IMR-90 (cell line): ENCODE results near the gene MED4. TPM values are rescaled to one million over a fixed set of nuclear protein-coding genes. Genes with fewer than 3 reads are reported as not detected.

Experiments
- ATAC-seq: fragments of 200-7000 bp; cut with Tn5 transposase; 2 replicates; pipeline ENCODE4 v1.9.1; 2020; ENCODE audit warnings: low read depth, mild to moderate bottlenecking, moderate library complexity
- BruUV-seq: library from RNA; stranded (reverse); fragments of 400-500 nt; replicated peaks from 2 replicates; lab custom pipeline; 2021; lab: Mats Ljungman, UMichigan
- CTCF ChIA-PET: fragments of 300-600 bp; formaldehyde crosslinking; extraction: SDS; loops from one replicate; lab custom pipeline; 2021; ENCODE audit warnings: antibody characterized with exemption; lab: Yijun Ruan, JAX
- POLR2A ChIA-PET: fragments of 300-600 bp; sonication (Branson Sonifier 250); formaldehyde crosslinking; loops from one replicate; lab custom pipeline; 2022; ENCODE audit warnings: antibody characterized with exemption; ENCODE audit not compliant: unreplicated experiment; lab: Charles Lee
- DNase-seq: peaks from one replicate; pipeline ENCODE4 v3.0.0; 2013
- H2AFZ ChIP-seq: replicated peaks from 2 replicates; pipeline ENCODE3; 2013; ENCODE audit warnings: low read length, mild to moderate bottlenecking; ENCODE audit not compliant: poor library complexity
- H2AK5ac ChIP-seq: 2 replicates; pipeline ENCODE4 v1.6.1; 2013; ENCODE audit warnings: low read depth, low read length, inconsistent platforms
- H2AK9ac ChIP-seq: replicated peaks from 2 replicates; pipeline ENCODE3; 2013; ENCODE audit warnings: mild to moderate bottlenecking, low read depth, low read length, moderate library complexity; ENCODE audit not compliant: poor library complexity
- H2BK120ac ChIP-seq: 2 replicates; pipeline ENCODE4 v1.6.1; 2013; ENCODE audit warnings: low read depth, low read length, inconsistent platforms
- H2BK15ac ChIP-seq: 3 replicates; pipeline ENCODE4 v1.6.1; 2013; ENCODE audit warnings: low read depth, low read length, inconsistent platforms
- H2BK20ac ChIP-seq: 2 replicates; pipeline ENCODE4 v1.6.1; 2013; ENCODE audit warnings: low read depth, mild to moderate bottlenecking, inconsistent platforms, low read length, moderate library complexity
- H2BK5ac ChIP-seq: 2 replicates; pipeline ENCODE4 v1.6.1; 2013; ENCODE audit warnings: mild to moderate bottlenecking, low read depth, low read length, inconsistent platforms; ENCODE audit not compliant: poor library complexity, severe bottlenecking
- H3K14ac ChIP-seq: replicated peaks from 2 replicates; pipeline ENCODE4 v1.6.1; 2013; ENCODE audit warnings: low read depth, low read length, inconsistent platforms
- H3K18ac ChIP-seq: 2 replicates; pipeline ENCODE4 v1.6.1; 2013; ENCODE audit warnings: low read depth, low read length, control low read depth
- H3K23ac ChIP-seq: 2 replicates; pipeline ENCODE4 v1.6.1; 2013; ENCODE audit warnings: low read depth, low read length, inconsistent platforms
- H3K27ac ChIP-seq: 2 replicates; pipeline ENCODE4 v1.5.1; 2013; ENCODE audit warnings: mild to moderate bottlenecking, control low read depth, low read length; ENCODE audit not compliant: insufficient read depth
- H3K27me3 ChIP-seq: 2 replicates; pipeline ENCODE4 v1.6.1; 2013; ENCODE audit warnings: low read length; ENCODE audit not compliant: control insufficient read depth, insufficient read depth
- H3K36me3 ChIP-seq: 2 replicates; pipeline ENCODE4 v1.6.1; 2013; ENCODE audit warnings: low read length, mixed read lengths; ENCODE audit not compliant: control insufficient read depth, insufficient read depth
- H3K4ac ChIP-seq: 2 replicates; pipeline ENCODE4 v1.6.1; 2013; ENCODE audit warnings: low read depth, low read length, inconsistent platforms
- H3K4me1 ChIP-seq: 2 replicates; pipeline ENCODE4 v1.6.1; 2013; ENCODE audit warnings: low read length, mixed read lengths; ENCODE audit not compliant: control insufficient read depth, insufficient read depth
- H3K4me2 ChIP-seq: 2 replicates; pipeline ENCODE4 v1.6.1; 2013; ENCODE audit warnings: low read depth, mild to moderate bottlenecking, control low read depth, low read length, moderate library complexity
- H3K4me3 ChIP-seq: 2 replicates; pipeline ENCODE4 v1.5.1; 2013; ENCODE audit warnings: low read depth, mild to moderate bottlenecking, control low read depth, low read length, moderate library complexity; ENCODE audit not compliant: insufficient read depth
- H3K56ac ChIP-seq: 2 replicates; pipeline ENCODE4 v1.6.1; 2013; ENCODE audit warnings: low read length, inconsistent platforms; ENCODE audit not compliant: insufficient read depth; ENCODE audit errors: extremely low read depth
- H3K79me1 ChIP-seq, 2 experiments: 2 replicates each; pipeline ENCODE4 v1.6.1; 2013; ENCODE audit warnings: low read length in 2 of 2, inconsistent platforms in 1 of 2, low read depth in 1 of 2
- H3K9ac ChIP-seq: 2 replicates; pipeline ENCODE4 v1.6.1; 2013; ENCODE audit warnings: low read depth, low read length, control low read depth
- H3K9me1 ChIP-seq: 2 replicates; pipeline ENCODE4 v1.6.1; 2013; ENCODE audit warnings: low read length, inconsistent platforms; ENCODE audit not compliant: insufficient read depth
- H3K9me3 ChIP-seq: 2 replicates; pipeline ENCODE4 v1.6.1; 2013; ENCODE audit warnings: low read length; ENCODE audit not compliant: control insufficient read depth, insufficient read depth
- H4K20me1 ChIP-seq: 2 replicates; pipeline ENCODE4 v1.6.1; 2013; ENCODE audit warnings: low read length, inconsistent platforms; ENCODE audit not compliant: insufficient read depth
- H4K5ac ChIP-seq: 2 replicates; pipeline ENCODE4 v1.6.1; 2013; ENCODE audit warnings: mild to moderate bottlenecking, low read depth, low read length, control low read depth
- H4K8ac ChIP-seq, 2 experiments: 2 replicates each; pipeline ENCODE4 v1.6.1; 2013; ENCODE audit warnings: low read depth in 2 of 2, low read length in 2 of 2, control low read depth in 1 of 2, inconsistent platforms in 1 of 2
- H4K91ac ChIP-seq: 2 replicates; pipeline ENCODE4 v1.6.1; 2013; ENCODE audit warnings: low read depth, low read length, inconsistent platforms; ENCODE audit not compliant: insufficient read depth
- BHLHE40 ChIP-seq: fragments of 150-350 bp; IDR thresholded peaks from 2 replicates; pipeline ENCODE4 v1.6.1; 2016; ENCODE audit warnings: mild to moderate bottlenecking, low read depth, low read length
- CHD1 ChIP-seq: IDR thresholded peaks from 2 replicates; pipeline ENCODE4 v1.6.1; 2012; ENCODE audit warnings: low read depth, low read length, improper control_type of control experiment
- CTCF ChIP-seq: conservative IDR thresholded peaks from 2 replicates; pipeline ENCODE4 v1.5.1; 2012; ENCODE audit warnings: mild to moderate bottlenecking, low read depth, low read length, improper control_type of control experiment
- FOS ChIP-seq: fragments of 150-350 bp; IDR thresholded peaks from 2 replicates; pipeline ENCODE4 v1.6.1; 2016; ENCODE audit warnings: low read depth, low read length
- MAFK ChIP-seq: IDR thresholded peaks from 2 replicates; pipeline ENCODE4 v1.6.1; 2012; ENCODE audit warnings: low read depth, low read length, improper control_type of control experiment
- MAZ ChIP-seq: IDR thresholded peaks from 2 replicates; pipeline ENCODE4 v1.6.1; 2012; ENCODE audit warnings: low read depth, mild to moderate bottlenecking, low read length, improper control_type of control experiment, moderate library complexity, borderline replicate concordance
- NFE2L2 ChIP-seq: fragments of 150-350 bp; IDR thresholded peaks from 2 replicates; pipeline ENCODE4 v1.6.1; 2016; ENCODE audit warnings: low read depth, mild to moderate bottlenecking, low read length
- POLR2A ChIP-seq: IDR thresholded peaks from 2 replicates; pipeline ENCODE4 v1.6.1; 2012; ENCODE audit warnings: mild to moderate bottlenecking, low read depth, low read length
- RFX5 ChIP-seq: IDR thresholded peaks from 2 replicates; pipeline ENCODE4 v1.8.0; 2012; ENCODE audit warnings: low read depth, mild to moderate bottlenecking, low read length, moderate library complexity
- SMC3 ChIP-seq: fragments of 150-350 bp; IDR thresholded peaks from 2 replicates; pipeline ENCODE4 v1.6.1; 2016; ENCODE audit warnings: low read depth, mild to moderate bottlenecking, antibody characterized with exemption, low read length, moderate library complexity
- USF2 ChIP-seq: fragments of 150-350 bp; IDR thresholded peaks from 2 replicates; pipeline ENCODE4 v1.6.1; 2017; ENCODE audit warnings: mild to moderate bottlenecking, antibody characterized with exemption, low read length, low read depth
- WGBS, 2 experiments: methylation state at CpG; one replicate each; pipeline versions ENCODE4 v1.1.5 to v1.1.7; 2013; ENCODE audit warnings: missing lambda C conversion rate in 2 of 2; ENCODE audit not compliant: insufficient read length in 1 of 2; ENCODE audit errors: extremely low coverage in 2 of 2; 5-methylcytosine and 5-hydroxymethylcytosine counted together
- dilution Hi-C: fragments of 300-500 bp; cut with HindIII; formaldehyde crosslinking; loops from one replicate; pipeline ENCODE4 v1.14.3; 2018; ENCODE audit warnings: low sequenced_read_pairs; ENCODE audit not compliant: unreplicated experiment
- in situ Hi-C: fragments of 300-500 bp; cut with MboI; formaldehyde crosslinking; loops from 3 replicates; pipeline ENCODE4 v1.14.3; 2019; ENCODE audit warnings: low sequenced_read_pairs, inconsistent platforms, mixed read lengths
- intact Hi-C: fragments of 100-400 bp; cut with micrococcal nuclease; formaldehyde crosslinking; loops from 2 replicates; pipeline ENCODE4 v1.10.0; 2022
- polyA plus RNA-seq, 3 experiments: library from polyadenylated mRNA; depleted of rRNA; stranded (reverse); fragments of >200 nt; gene quantifications; 2 replicates each; pipeline ENCODE4 v1.2.3, GENCODE V29; 2012; ENCODE audit warnings: low replicate concordance in 1 of 3
- total RNA-seq: library from RNA; depleted of rRNA; stranded (reverse); fragments of >200 nt; gene quantifications from 2 replicates; pipeline ENCODE4 v1.2.3, GENCODE V29; 2012

Gene MED4
- total and polyA plus RNA-seq, 2 of the 4 experiments (the other 2 are of a cell fraction): 25.3 to 40.5 TPM

- H3K36me3 ChIP-seq: no peaks in the 10 kb centered on the region
- no peaks in the 10 kb centered on the region for H4K20me1 ChIP-seq
- no peak overlapping the region for H3K4ac ChIP-seq
- H3K27me3 ChIP-seq: peaks cover 5% of the 10 kb centered on the region; the same call in 1 of the 2 replicates
- no peak overlapping the region for H3K18ac ChIP-seq
- intact Hi-C loops: no loop called here
- H3K14ac ChIP-seq: no peak overlapping the region
- no peak overlapping the region for H3K56ac ChIP-seq
- H3K79me1 ChIP-seq: no peaks in the 10 kb centered on the region
- ChIA-PET CTCF (no interaction called here), POLR2A (no interaction called here)
- no peak overlapping the region for H3K9ac ChIP-seq
- no peak overlapping the region for H2BK15ac ChIP-seq
- ATAC-seq (no peak), DNase-seq (no peak)
- H2BK20ac ChIP-seq: no peak overlapping the region
- no TSS peak for BruUV-seq
- H3K4me3 ChIP-seq: no peak overlapping the region
- TF ChIP-seq CTCF: no peak
- TF ChIP-seq NFE2L2: no peak
- no peak for TF ChIP-seq CHD1
- no peak for TF ChIP-seq FOS
- no peak for TF ChIP-seq RFX5
- no peak for TF ChIP-seq SMC3
- TF ChIP-seq POLR2A: no peak
- no peak for TF ChIP-seq MAFK
- TF ChIP-seq MAZ: no peak
- TF ChIP-seq BHLHE40: no peak
- TF ChIP-seq USF2: no peak
- no peak overlapping the region for H3K4me2 ChIP-seq
- no peak overlapping the region for H3K23ac ChIP-seq
- no peak overlapping the region for H2BK5ac ChIP-seq
- no peak overlapping the region for H2BK120ac ChIP-seq
- in situ Hi-C loops: no loop called here
- H4K5ac ChIP-seq: no peak overlapping the region
- H2AFZ ChIP-seq: no peak overlapping the region
- H4K91ac ChIP-seq: no peak overlapping the region
- H3K9me1 ChIP-seq: no peaks in the 10 kb centered on the region
- 89% methylated on average over 1 of the region's 1 CpG; no CpG with 5 or more reads in 1 of the 2 experiments for WGBS, 2 experiments
- no peaks in the 10 kb centered on the region for H3K4me1 ChIP-seq
- H3K27ac ChIP-seq: no peak overlapping the region
- no peaks in the 10 kb centered on the region for H3K9me3 ChIP-seq
- no peak overlapping the region for H4K8ac ChIP-seq
- no peak overlapping the region for H2AK9ac ChIP-seq
- dilution Hi-C loops: no loop called here
- no peak overlapping the region for H2AK5ac ChIP-seq
Measured at GRCh38 chr13:48113756-48114130, 18.8 kb upstream of the MED4 start.
